T-helper 2 cell treated with Interferon-gamma antibody and Interleukin-4, amounts not matched to agents 100 ng/mL and 5 ng/mL, for 36 hours (primary cell): Measurements from ENCODE around the gene TNRC18. TPM values are rescaled to one million over a fixed set of nuclear protein-coding genes. Genes with fewer than 3 reads are reported as not detected.

ENCODE experiments used
- intact Hi-C: fragments of 100-400 bp; cut with micrococcal nuclease; formaldehyde crosslinking; loops from one replicate; pipeline ENCODE4 v1.15.1; 2023
- total RNA-seq: library from RNA; stranded (reverse); gene quantifications from 2 replicates; pipeline ENCODE4 v1.2.3, GENCODE V29; 2022

Gene TNRC18
- total RNA-seq, 1 donor from 2014 or later: 51.4 TPM

GRCh38 chr7:5404421-5404826 is 19.2 kb downstream of the TNRC18 start:
- intact Hi-C loops: no loop called here

DNA sequence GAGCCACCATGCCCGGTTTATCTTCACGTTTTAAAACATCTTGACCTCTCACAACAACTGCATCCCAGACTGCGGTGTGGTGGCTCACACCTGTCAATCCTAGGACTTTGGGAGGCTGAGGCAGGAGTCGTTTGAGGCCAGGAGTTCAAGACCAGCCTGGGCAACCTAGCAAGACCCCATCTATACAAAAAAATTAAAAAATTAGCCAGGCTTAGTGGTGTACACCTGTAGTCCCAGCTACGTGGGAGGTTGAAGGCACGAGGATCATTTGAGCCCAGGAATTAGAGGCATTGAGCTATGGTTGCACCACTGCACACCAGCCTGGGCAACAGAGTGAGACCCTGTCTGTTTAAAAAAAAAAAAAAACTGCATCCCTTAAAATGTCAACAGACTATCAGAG is 20.2 kb downstream of the TNRC18 start:
- intact Hi-C loops: no loop called here

DNA sequence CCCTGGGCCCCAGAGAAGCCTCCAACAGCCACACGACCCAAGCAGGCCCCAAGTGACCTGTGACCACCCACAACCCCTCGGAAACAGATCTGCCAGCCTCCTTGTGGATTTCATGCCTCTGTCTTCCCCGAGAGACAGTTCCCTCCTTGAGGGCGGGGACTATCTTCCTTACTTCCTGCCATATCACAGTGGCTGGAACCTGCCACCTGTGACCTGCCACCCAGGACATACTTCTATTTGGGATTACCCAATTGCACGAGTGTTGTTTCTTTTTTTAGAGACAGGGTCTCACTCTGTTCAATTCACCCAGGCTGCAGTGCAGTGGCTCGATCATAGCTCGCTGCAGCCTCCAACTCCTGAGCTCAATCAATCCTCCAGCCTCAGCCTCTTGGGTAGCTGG is 25.9 kb downstream of the TNRC18 start:
- intact Hi-C loops: loop anchor here (1.0 to 5.0 kb wide), 3 partner anchors 27 to 384 kb away; partner anchors contain the start of genes RBAK and RNF216

- intact Hi-C loops: loop anchor here (1.0 to 5.0 kb wide), 3 partner anchors 27 to 384 kb away; partner anchors contain the start of genes RBAK and RNF216
Observed at GRCh38 chr7:5396999-5397663, 26.5 kb downstream of the TNRC18 start.

- intact Hi-C loops: loop anchor here (5.0 kb wide), 1 partner anchor 349 kb away; the partner anchor contains the start of gene RBAK
Observed at GRCh38 chr7:5396542-5396941, 27.1 kb downstream of the TNRC18 start.

DNA sequence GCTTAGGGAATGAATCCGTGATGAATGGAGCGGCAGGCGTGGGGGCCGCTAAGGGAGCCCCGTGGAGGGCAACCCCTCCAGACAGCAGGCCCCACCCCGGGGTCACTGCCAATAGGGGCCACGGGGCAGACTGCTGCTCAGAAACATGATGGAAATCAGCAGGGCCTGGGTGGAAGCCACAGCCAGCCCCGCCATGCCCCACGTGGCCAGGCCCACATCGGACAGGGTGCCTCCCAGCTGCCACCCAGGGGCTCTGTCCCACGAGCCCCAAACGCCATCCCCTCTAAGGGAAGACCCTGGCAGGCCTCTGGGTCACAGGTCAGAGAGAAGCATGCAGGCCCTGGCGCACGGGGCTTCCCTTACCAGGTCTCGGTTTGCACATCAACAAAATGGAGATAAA is 28.4 kb downstream of the TNRC18 start:
- intact Hi-C loops: loop anchor here (5.0 kb wide), 1 partner anchor 348 kb away; the partner anchor contains the start of gene RBAK

GRCh38 chr7:5394264-5395105 is 29.1 kb downstream of the TNRC18 start:
- intact Hi-C loops: loop anchor here (5.0 kb wide), 1 partner anchor 347 kb away; the partner anchor contains the start of gene RBAK

DNA sequence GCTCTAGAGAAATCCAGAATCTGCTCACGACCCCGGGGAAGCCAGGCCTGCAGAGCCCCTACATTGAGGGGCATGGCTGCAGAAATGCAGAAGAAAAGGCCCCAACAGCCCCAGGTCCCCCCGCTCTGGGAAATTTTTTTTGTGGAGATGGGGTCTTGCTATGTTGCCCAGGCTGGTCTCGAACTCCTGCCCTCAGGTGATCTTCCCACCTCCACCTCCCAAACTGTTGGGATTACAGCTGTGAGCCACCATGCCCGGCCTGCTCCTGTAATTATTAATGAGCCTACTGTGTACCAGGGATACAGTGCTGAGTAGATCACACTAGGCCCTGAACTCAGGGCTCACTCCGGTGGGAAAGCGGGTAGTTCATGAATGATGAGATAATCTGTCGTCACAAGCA is 29.9 kb downstream of the TNRC18 start:
- intact Hi-C loops: no loop called here

DNA sequence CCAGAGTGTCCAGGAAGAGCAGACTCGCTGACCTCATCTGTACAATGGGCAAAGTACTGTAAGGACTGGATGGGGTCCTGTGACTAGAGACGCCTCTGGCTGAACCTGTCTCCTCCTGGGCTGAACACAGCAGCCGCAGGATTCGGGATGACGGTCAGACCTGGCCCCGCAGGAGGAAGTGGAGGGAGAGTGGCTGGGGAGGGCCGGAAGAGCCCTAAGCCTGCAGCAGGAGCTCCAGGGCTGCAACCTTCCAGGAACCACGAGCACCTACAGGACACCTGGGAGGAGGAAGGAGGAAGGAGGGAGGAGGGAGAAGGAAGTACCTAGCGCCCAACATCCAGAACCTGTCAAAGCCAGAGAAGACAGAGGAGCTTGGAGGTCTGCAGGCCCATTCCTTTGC is 30.3 kb downstream of the TNRC18 start:
- intact Hi-C loops: no loop called here

GRCh38 chr7:5390918-5391317 is 32.7 kb downstream of the TNRC18 start:
- intact Hi-C loops: no loop called here

- intact Hi-C loops: no loop called here
Observed at GRCh38 chr7:5388905-5389433, 34.7 kb downstream of the TNRC18 start.

DNA sequence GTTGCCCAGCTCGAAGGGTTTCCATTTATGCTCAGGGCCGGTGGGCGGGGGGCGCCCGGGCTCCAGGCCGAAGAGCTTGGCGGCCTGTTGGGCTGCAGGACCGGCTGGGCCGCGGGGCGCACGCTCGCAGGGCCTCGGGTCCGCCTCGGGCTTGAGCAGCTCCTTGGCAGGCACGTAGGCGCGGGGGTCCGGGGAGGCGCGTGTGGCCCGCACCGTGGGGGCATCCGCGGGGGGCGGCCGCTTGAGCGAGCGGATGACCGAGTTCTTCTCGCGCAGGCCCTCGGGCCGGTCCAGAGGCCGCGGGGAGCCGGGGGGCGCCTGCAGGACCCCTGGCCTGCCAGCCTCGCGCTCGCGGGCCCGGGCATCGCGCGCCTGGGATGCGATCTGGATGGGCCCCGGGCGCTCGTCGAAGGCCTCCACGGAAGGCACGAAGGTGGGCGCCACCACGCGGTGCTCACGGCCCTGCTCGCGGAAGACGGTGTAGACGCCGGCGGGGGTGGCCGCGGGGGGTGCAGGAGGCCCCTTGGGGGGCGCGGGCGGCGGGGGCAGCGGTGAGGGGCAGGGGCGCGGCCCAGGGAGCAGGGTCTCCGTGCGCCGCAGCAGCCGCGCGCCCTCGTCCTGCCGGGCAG is 35.2 kb downstream of the TNRC18 start:
- intact Hi-C loops: no loop called here

GRCh38 chr7:5387711-5388245 is 35.9 kb downstream of the TNRC18 start:
- intact Hi-C loops: no loop called here

- intact Hi-C loops: no loop called here
Observed at GRCh38 chr7:5384618-5385017, 39.0 kb downstream of the TNRC18 start.

GRCh38 chr7:5383314-5384098 is 40.1 kb downstream of the TNRC18 start:
- intact Hi-C loops: no loop called here

DNA sequence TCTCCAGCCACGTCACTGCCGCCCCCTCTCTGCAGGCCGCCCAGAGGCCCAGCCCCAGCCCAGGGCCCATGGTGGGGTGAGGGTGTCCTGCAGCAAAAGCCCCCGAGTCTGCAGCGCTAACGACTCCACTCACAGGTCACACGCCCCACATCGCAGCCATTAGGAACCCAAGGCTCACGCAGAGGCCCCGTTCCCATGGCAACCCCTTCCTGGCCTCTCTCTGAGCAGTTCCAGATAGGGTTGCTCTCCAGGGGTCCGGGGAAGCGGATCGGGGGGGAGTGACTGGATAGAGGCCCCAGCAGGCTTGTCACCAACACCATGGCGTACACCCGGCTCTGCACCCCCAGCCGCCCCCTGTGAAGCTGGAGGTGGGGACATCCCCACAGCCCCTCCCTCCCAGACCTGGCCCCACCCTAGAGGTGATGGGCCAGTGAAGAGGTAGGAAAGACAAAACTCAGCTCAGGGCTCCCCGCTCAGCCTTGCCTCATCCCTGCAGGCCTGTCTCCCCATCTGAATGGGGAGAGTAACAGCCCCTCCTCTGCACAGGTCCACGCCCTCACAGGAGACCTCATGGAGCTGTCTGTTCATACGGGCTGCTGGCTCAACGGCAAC is 41.2 kb downstream of the TNRC18 start:
- intact Hi-C loops: no loop called here

GRCh38 chr7:5381071-5381772 is 42.4 kb downstream of the TNRC18 start:
- intact Hi-C loops: no loop called here

DNA sequence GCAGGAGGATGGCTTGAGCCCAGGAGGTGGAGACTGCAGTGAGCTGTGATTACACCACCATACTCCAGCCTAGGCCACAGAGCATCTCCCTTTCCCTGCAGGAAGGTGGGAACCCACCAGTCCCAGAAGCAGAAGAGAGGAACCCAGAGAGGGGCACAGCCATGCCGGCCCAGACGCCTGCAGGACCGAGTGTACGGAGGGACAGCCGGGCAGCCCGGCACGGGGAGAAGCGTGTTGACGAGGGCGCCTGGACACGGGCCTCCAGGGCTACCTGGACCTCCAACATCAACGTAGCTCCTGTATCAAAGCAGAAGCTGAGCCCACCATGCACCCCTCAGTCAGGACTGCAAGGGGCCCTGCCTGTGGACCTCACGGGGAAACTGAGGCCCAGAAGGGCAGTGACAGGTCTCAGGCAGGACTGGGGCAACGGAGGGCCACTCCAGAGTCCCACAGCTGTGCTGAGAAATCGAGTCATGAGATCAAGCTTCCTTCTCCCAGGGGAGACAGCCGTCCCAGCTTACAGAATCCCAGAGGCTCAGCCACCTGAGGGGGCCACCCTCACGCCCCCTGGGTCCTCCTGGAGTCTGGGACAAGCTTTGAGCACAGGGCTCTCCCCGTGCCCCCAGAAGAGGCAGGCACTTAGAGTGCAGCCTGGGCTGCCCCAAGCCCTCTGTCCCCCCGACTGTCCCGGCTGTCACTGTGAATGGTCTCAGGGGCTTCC is 43.1 kb downstream of the TNRC18 start:
- intact Hi-C loops: no loop called here

GRCh38 chr7:5379546-5379945 is 44.1 kb downstream of the TNRC18 start:
- intact Hi-C loops: no loop called here
